Stimulated activated CD4-positive, alpha-beta T cell treated with anti-CD3 and anti-CD28 coated beads, Interleukin-4, amount 100 ng/mL, for 4 hours (primary cell): ENCODE measurements around the gene NDUFAF8.

Source experiments
- DNase-seq, 2 experiments: peaks; one replicate each; pipeline ENCODE4 v3.0.0-alpha.2; 2020

The NDUFAF8 gene

GRCh38 chr17:81238815-81239713, at the start of gene NDUFAF8, which contains the start of gene TEPSIN:
TSS of gene NDUFAF8 (plus strand) at chr17:81239318. CDS start at chr17:81239364, 46 bp downstream.
TSS of gene TEPSIN (minus strand) at chr17:81239055. CDS start at chr17:81239033, 22 bp downstream.
- peak; percentile 89 to 97 for DNase-seq

GRCh38 chr17:81189670-81190530, 49.2 kb upstream of the NDUFAF8 start:
- no peak for DNase-seq

- no peak for DNase-seq
Observed at GRCh38 chr17:81190591-81190990, 48.5 kb upstream of the NDUFAF8 start.

- no peak for DNase-seq
Observed at GRCh38 chr17:81191116-81191515, 48.0 kb upstream of the NDUFAF8 start.

- DNase-seq, result no peak
Observed at GRCh38 chr17:81191646-81192045, 47.5 kb upstream of the NDUFAF8 start.

- DNase-seq, result no peak
Observed at GRCh38 chr17:81192386-81193050, 46.6 kb upstream of the NDUFAF8 start.

GRCh38 chr17:81193051-81193410, 46.1 kb upstream of the NDUFAF8 start:
- DNase-seq, result no peak

- DNase-seq, result no peak
Observed at GRCh38 chr17:81193470-81194224, 45.5 kb upstream of the NDUFAF8 start.

- DNase-seq, result no peak
Observed at GRCh38 chr17:81194225-81194760, 44.8 kb upstream of the NDUFAF8 start.

- DNase-seq, result no peak
Observed at GRCh38 chr17:81194941-81195901, 43.9 kb upstream of the NDUFAF8 start.

GRCh38 chr17:81195941-81196495, 43.1 kb upstream of the NDUFAF8 start:
- no peak for DNase-seq

- DNase-seq, result no peak
Observed at GRCh38 chr17:81196505-81197408, 42.4 kb upstream of the NDUFAF8 start.

- DNase-seq, result no peak
Observed at GRCh38 chr17:81197409-81197795, 41.7 kb upstream of the NDUFAF8 start.

GRCh38 chr17:81197831-81198490, 41.2 kb upstream of the NDUFAF8 start:
- no peak for DNase-seq

- no peak for DNase-seq
Observed at GRCh38 chr17:81198826-81199481, 40.2 kb upstream of the NDUFAF8 start.

- DNase-seq, result no peak
Observed at GRCh38 chr17:81199482-81199830, 39.7 kb upstream of the NDUFAF8 start.

GRCh38 chr17:81200201-81200600, 38.9 kb upstream of the NDUFAF8 start:
- no peak for DNase-seq
